T47D (cell line): ENCODE measurements around the gene GFOD2.

Experiments used
- DNase-seq, 2 experiments: peaks; one replicate each; pipeline versions ENCODE4 v3.0.0 to v3.0.0-alpha.2; 2011 to 2012; ENCODE audit warnings: low read depth in 1 of 2, low spot score in 1 of 2
- JUND ChIP-seq: IDR thresholded peaks from 2 replicates; pipeline ENCODE4 v1.6.1; 2012; ENCODE audit warnings: low read depth
- in situ Hi-C: cut with HindIII; loops from 2 replicates; pipeline ENCODE4 v1.10.0; 2016; ENCODE audit warnings: low sequenced_read_pairs, low pct_unique_long_range_greater_than_20kb

Gene GFOD2

GRCh38 chr16:67750466-67750865 is 31.4 kb upstream of the GFOD2 start:
- no peak for DNase-seq
- no peak for TF ChIP-seq JUND
- in situ Hi-C loops, result no loop called here

GRCh38 chr16:67749436-67750078 is 30.4 kb upstream of the GFOD2 start:
- no peak for TF ChIP-seq JUND
- DNase-seq, result no peak
- in situ Hi-C loops, result no loop called here

DNA sequence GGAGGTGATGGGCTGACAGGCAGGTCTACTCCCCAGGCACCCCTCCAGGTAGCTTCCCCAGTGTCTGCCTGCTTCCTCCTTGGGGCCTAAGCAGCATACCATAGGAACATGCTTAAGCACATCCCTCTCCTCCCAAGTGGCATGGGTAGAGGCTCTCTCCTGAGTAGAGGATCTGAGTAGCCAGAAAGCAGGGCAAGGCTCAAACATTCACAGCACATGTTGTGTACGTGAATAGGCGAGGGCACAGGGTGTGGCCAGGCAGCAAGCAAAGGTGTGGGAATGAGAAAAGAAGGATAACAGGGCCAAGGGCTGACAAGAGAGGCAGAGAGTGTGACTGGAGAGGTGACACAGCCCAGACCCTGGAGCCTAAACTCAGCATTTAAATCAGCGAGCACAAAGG is 29.7 kb upstream of the GFOD2 start:
- DNase-seq, result no peak
- TF ChIP-seq JUND, result no peak
- in situ Hi-C loops, result no loop called here

DNA sequence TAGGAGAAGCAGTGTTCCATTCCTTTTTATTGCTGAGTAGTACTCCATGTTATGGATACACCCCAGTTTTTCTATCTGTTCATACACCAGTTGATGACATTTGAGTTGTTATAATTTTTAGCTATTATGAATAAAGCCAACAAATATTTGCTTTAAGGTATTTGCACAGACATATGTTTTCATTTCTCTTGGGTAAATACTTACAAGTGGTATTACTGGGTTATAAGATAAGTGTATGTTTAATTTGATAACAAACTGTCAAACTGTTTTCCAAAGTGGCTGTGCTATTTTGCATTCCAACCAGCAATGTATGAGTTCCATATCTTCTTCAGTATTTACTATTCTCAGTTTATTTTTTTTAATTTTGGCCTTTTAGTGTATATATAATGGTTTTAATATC is 27.7 kb upstream of the GFOD2 start:
- DNase-seq, result no peak
- in situ Hi-C loops, result no loop called here
- no peak for TF ChIP-seq JUND

- DNase-seq, result no peak
- in situ Hi-C loops, result no loop called here
- no peak for TF ChIP-seq JUND
These were observed 22.0 kb upstream of the GFOD2 start for GRCh38 chr16:67741118-67741517.

GRCh38 chr16:67740391-67740790 is 21.3 kb upstream of the GFOD2 start:
- in situ Hi-C loops, result no loop called here
- TF ChIP-seq JUND, result no peak
- DNase-seq, result no peak

GRCh38 chr16:67736858-67737257 is 17.7 kb upstream of the GFOD2 start:
- no peak for TF ChIP-seq JUND
- in situ Hi-C loops, result no loop called here
- DNase-seq, result no peak

DNA sequence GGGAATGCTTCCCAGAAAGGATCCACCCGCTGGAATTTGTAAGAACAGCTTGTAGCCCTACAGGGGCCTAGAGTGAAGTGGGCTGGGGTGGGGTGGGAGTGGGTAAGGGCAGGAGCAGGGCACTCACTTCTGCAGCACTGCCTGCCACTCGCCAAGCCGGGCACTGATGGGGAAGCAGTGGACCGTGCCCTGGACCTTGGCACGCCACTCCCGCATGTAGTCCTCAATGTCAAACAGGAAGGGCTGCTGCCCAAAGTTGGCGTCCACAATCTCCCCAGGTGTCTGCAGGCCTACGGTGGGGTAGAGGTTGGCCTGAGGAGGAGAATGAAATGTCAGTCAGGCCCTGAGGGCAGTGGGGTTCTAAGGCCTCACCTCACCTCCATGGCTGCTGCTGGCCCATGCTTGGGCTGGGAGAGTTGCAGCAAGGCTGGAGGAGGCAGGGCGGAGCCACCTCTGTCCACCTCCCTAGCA is 15.7 kb upstream of the GFOD2 start:
- TF ChIP-seq JUND, result no peak

GRCh38 chr16:67733734-67734470 is 14.8 kb upstream of the GFOD2 start:
- no peak for TF ChIP-seq JUND
- no peak for DNase-seq
- in situ Hi-C loops, result no loop called here

More for the DNA sequence above, 15.7 kb upstream of the GFOD2 start:
- DNase-seq, result no peak
- in situ Hi-C loops, result no loop called here

DNA sequence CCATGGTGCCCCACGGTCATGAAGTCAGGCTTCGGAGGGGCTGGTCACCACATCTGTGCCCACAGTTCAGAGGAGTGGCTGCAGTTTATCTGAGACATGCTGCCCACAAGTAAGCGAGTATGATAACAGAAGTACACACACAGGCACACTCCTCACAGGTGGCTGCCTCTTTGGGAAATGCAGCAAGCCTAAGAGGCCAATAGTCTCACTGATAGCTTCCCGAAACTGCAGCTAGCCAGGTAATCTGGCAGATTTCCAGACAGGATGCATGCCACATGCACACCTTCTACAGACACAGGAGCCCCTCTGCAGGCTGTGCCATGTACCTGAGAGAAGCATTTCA is 12.6 kb upstream of the GFOD2 start:
- no peak for TF ChIP-seq JUND

GRCh38 chr16:67731071-67731752 is 12.1 kb upstream of the GFOD2 start:
- no peak for DNase-seq
- in situ Hi-C loops, result no loop called here
- TF ChIP-seq JUND, result no peak

More for the DNA sequence above, 12.6 kb upstream of the GFOD2 start:
- in situ Hi-C loops, result no loop called here
- no peak for DNase-seq

- no peak for DNase-seq
- no peak for TF ChIP-seq JUND
- in situ Hi-C loops, result no loop called here
These were observed 11.2 kb upstream of the GFOD2 start for GRCh38 chr16:67730326-67730725.

GRCh38 chr16:67729636-67730248 is 10.6 kb upstream of the GFOD2 start:
- no peak for TF ChIP-seq JUND
- in situ Hi-C loops, result no loop called here
- DNase-seq, result no peak
